Vagina (tissue), 2 donors: ENCODE results near the gene CROT. TPM values are rescaled to one million over a fixed set of nuclear protein-coding genes. Genes with fewer than 3 reads are reported as not detected.

Source experiments
- DNase-seq, 2 donors: peaks; one replicate each; pipeline ENCODE4 v3.0.0-alpha.2; 2017; ENCODE audit errors: extremely low spot score in 2 of 2
- H3K27ac ChIP-seq: fragments of 200-600 bp; sonication (generic); one replicate; pipeline ENCODE4 v1.5.1; 2019
- H3K27me3 ChIP-seq: fragments of 200-600 bp; sonication (generic); one replicate; pipeline ENCODE4 v1.5.1; 2019
- H3K36me3 ChIP-seq, 2 donors: fragments of 200-600 bp; sonication (generic); one replicate each; pipeline ENCODE4 v1.5.1; 2017 to 2019
- H3K4me1 ChIP-seq: fragments of 200-600 bp; sonication (generic); one replicate; pipeline ENCODE4 v1.5.1; 2019
- H3K4me3 ChIP-seq, 2 donors: fragments of 200-600 bp; sonication (generic); 1 replicate in 1 of 2; 2 replicates in 1 of 2; pipeline ENCODE4 v1.5.1; 2016 to 2019
- H3K9me3 ChIP-seq: fragments of 200-600 bp; sonication (generic); one replicate; pipeline ENCODE4 v1.5.1; 2019
- CTCF ChIP-seq, 3 experiments: fragments of 450-650 bp in 2 of 3; fragments of 200-600 bp in 1 of 3; sonication (generic) in 1 of 3; IDR thresholded peaks; one replicate each; pipeline ENCODE4 v1.5.1; 2017 to 2019; ENCODE audit warnings: antibody characterized with exemption in 3 of 3, mild to moderate bottlenecking in 2 of 3, moderate library complexity in 2 of 3
- POLR2A ChIP-seq, 2 donors: fragments of 450-650 bp; IDR thresholded peaks; one replicate each; pipeline ENCODE4 v1.6.1; 2017; ENCODE audit warnings: antibody characterized with exemption in 2 of 2, mild to moderate bottlenecking in 2 of 2, moderate library complexity in 2 of 2
- POLR2AphosphoS5 ChIP-seq, 2 donors: sonication (generic); formaldehyde crosslinking; IDR thresholded peaks; one replicate each; pipeline ENCODE4 v1.9.0; 2017; ENCODE audit warnings: antibody characterized with exemption in 2 of 2, mild to moderate bottlenecking in 2 of 2, low read depth in 1 of 2; ENCODE audit not compliant: insufficient read depth in 1 of 2
- intact Hi-C: fragments of 100-400 bp; cut with DNase I; formaldehyde crosslinking; loops from one replicate; pipeline ENCODE4 v1.15.1; 2023
- total RNA-seq: library from RNA; depleted of rRNA; stranded (reverse); fragments of >200 nt; gene quantifications from one replicate; pipeline ENCODE4 v1.2.3, GENCODE V29; 2016

Gene CROT
- total RNA-seq, 1 donor from 2014 or later, result 38.1 TPM

- peaks cover 0 to 4% of the 10 kb centered on the region in 2 donors for H3K36me3 ChIP-seq
- DNase-seq, result no peak
- no peaks in the 10 kb centered on the region for H3K4me1 ChIP-seq
- TF ChIP-seq POLR2A (IDR thresholded peaks at IDR 0.05) (no peak), POLR2AphosphoS5 (IDR thresholded peaks at IDR 0.05; ENCODE audit: insufficient read depth in 1 of 2, low read depth in 1 of 2) (no peak), CTCF (IDR thresholded peaks at IDR 0.05) (no peak)
- intact Hi-C loops, result no loop called here
- H3K4me3 ChIP-seq, result no peak overlapping the region
- no peak overlapping the region for H3K27ac ChIP-seq
- H3K9me3 ChIP-seq, result no peaks in the 10 kb centered on the region
- no peaks in the 10 kb centered on the region for H3K27me3 ChIP-seq
Observed at GRCh38 chr7:87363342-87363741, 17.9 kb downstream of the CROT start.

GRCh38 chr7:87364246-87364645, 18.8 kb downstream of the CROT start:
- TF ChIP-seq POLR2A (IDR thresholded peaks at IDR 0.05) (no peak), CTCF (IDR thresholded peaks at IDR 0.05) (no peak), POLR2AphosphoS5 (IDR thresholded peaks at IDR 0.05; ENCODE audit: insufficient read depth in 1 of 2, low read depth in 1 of 2) (no peak)

GRCh38 chr7:87369216-87369615, 23.8 kb downstream of the CROT start:
- H3K27ac ChIP-seq, result no peak overlapping the region
- TF ChIP-seq POLR2AphosphoS5 (IDR thresholded peaks at IDR 0.05; ENCODE audit: insufficient read depth in 1 of 2, low read depth in 1 of 2), result no peak
- no peak for TF ChIP-seq POLR2A (IDR thresholded peaks at IDR 0.05)
- no peak for TF ChIP-seq CTCF (IDR thresholded peaks at IDR 0.05)
- peaks cover 0 to 9% of the 10 kb centered on the region in 2 donors for H3K36me3 ChIP-seq
- peaks cover 7% of the 10 kb centered on the region for H3K4me1 ChIP-seq
- no peaks in the 10 kb centered on the region for H3K9me3 ChIP-seq
- intact Hi-C loops, result no loop called here
- H3K27me3 ChIP-seq, result no peaks in the 10 kb centered on the region
- DNase-seq, result no peak
- no peak overlapping the region for H3K4me3 ChIP-seq

More at GRCh38 chr7:87364246-87364645, 18.8 kb downstream of the CROT start:
- DNase-seq, result no peak
- Histone ChIP-seq H3K36me3 (peaks cover 0 to 5% of the 10 kb centered on the region in 2 donors), H3K27ac (no peak overlapping the region), H3K9me3 (no peaks in the 10 kb centered on the region), H3K4me3 (no peak overlapping the region), H3K27me3 (no peaks in the 10 kb centered on the region), H3K4me1 (no peaks in the 10 kb centered on the region)
- intact Hi-C loops, result no loop called here

- Histone ChIP-seq H3K4me3 (no peak overlapping the region), H3K9me3 (no peaks in the 10 kb centered on the region), H3K4me1 (peaks cover 7% of the 10 kb centered on the region), H3K36me3 (peaks cover 0 to 9% of the 10 kb centered on the region in 2 donors), H3K27me3 (no peaks in the 10 kb centered on the region), H3K27ac (no peak overlapping the region)
- intact Hi-C loops, result no loop called here
- DNase-seq, result no peak
- no peak for TF ChIP-seq CTCF (IDR thresholded peaks at IDR 0.05)
- no peak for TF ChIP-seq POLR2A (IDR thresholded peaks at IDR 0.05)
- no peak for TF ChIP-seq POLR2AphosphoS5 (IDR thresholded peaks at IDR 0.05; ENCODE audit: insufficient read depth in 1 of 2, low read depth in 1 of 2)
Observed at GRCh38 chr7:87370660-87371180, 25.3 kb downstream of the CROT start.

- DNase-seq, result no peak
- no peak overlapping the region for H3K4me3 ChIP-seq
- no peaks in the 10 kb centered on the region for H3K9me3 ChIP-seq
- H3K27ac ChIP-seq, result no peak overlapping the region
- H3K4me1 ChIP-seq, result peaks cover 1% of the 10 kb centered on the region
- H3K27me3 ChIP-seq, result no peaks in the 10 kb centered on the region
- TF ChIP-seq POLR2AphosphoS5 (IDR thresholded peaks at IDR 0.05; ENCODE audit: insufficient read depth in 1 of 2, low read depth in 1 of 2), result no peak
- no peak for TF ChIP-seq POLR2A (IDR thresholded peaks at IDR 0.05)
- TF ChIP-seq CTCF (IDR thresholded peaks at IDR 0.05), result no peak
- H3K36me3 ChIP-seq, result no peaks in the 10 kb centered on the region
- intact Hi-C loops, result no loop called here
Observed at GRCh38 chr7:87375662-87376435, 30.4 kb downstream of the CROT start.
